Measurements from ENCODE around the gene GPT2.
A peak's percentile ranks its signal among the peaks of the same experiment; 100 is the strongest.

The GPT2 gene

GRCh38 chr16:46887524-46887854, 3.3 kb downstream of the GPT2 start:
- Histone ChIP-seq H3K27ac (ENCODE audit: low read length, poor library complexity, severe bottlenecking) (no peak overlapping the region), H2BK12ac (ENCODE audit: low read length in 2 of 2) (no peak overlapping the region), H3K14ac (ENCODE audit: low read length in 2 of 2) (no peak overlapping the region), H3K18ac (ENCODE audit: low read depth in 1 of 2, low read length in 2 of 2) (no peak overlapping the region), H4K91ac (ENCODE audit: low read length) (no peak overlapping the region), H3K4ac (ENCODE audit: low read depth in 1 of 2, low read length in 2 of 2) (no peak overlapping the region), H3K4me1 (ENCODE audit: control insufficient read depth, insufficient read depth, low read depth, low read length) (peaks cover 22% of the 10 kb centered on the region), H3K36me3 (ENCODE audit: control insufficient read depth in 1 of 2, insufficient read depth in 2 of 2, low read depth in 1 of 2, low read length in 2 of 2) (peaks cover 6 to 8% of the 10 kb centered on the region in 2 experiments), H2BK15ac (ENCODE audit: low read depth, poor library complexity, severe bottlenecking) (no peak overlapping the region), H2AK5ac (ENCODE audit: low read length, severe bottlenecking) (no peak overlapping the region), H3K9ac (ENCODE audit: low read length) (no peak overlapping the region), H3K27me3 (ENCODE audit: control insufficient read depth in 1 of 2, insufficient read depth in 1 of 2, low read length in 2 of 2) (peaks cover 0 to 7% of the 10 kb centered on the region in 2 experiments), H3K79me1 (replicated peaks; ENCODE audit: low read length, poor library complexity, severe bottlenecking) (peaks cover 28% of the 10 kb centered on the region), H2BK120ac (ENCODE audit: low read depth, low read length) (no peak overlapping the region), H3K4me3 (ENCODE audit: insufficient read depth in 1 of 2, low read depth in 1 of 2, low read length in 2 of 2) (no peak overlapping the region), H3K9me3 (ENCODE audit: control insufficient read depth, low read length) (no peaks in the 10 kb centered on the region), H3K4me2 (ENCODE audit: low read length, poor library complexity, severe bottlenecking) (no peak overlapping the region), H2AFZ (ENCODE audit: low read depth, low read length) (no peak overlapping the region), H3K23ac (ENCODE audit: low read length in 2 of 2) (no peak overlapping the region), H2BK5ac (ENCODE audit: low read depth, low read length, poor library complexity, severe bottlenecking) (no peak overlapping the region), H4K8ac (ENCODE audit: low read length) (no peak overlapping the region)
- DNase-seq = no peak
- WGBS = 73% methylated on average over 2 of the region's 2 CpGs

- Histone ChIP-seq H4K8ac (ENCODE audit: low read length) (no peak overlapping the region), H3K4me3 (ENCODE audit: insufficient read depth in 1 of 2, low read depth in 1 of 2, low read length in 2 of 2) (no peak overlapping the region), H2BK15ac (ENCODE audit: low read depth, poor library complexity, severe bottlenecking) (no peak overlapping the region), H4K91ac (ENCODE audit: low read length) (no peak overlapping the region), H3K4me1 (ENCODE audit: control insufficient read depth, insufficient read depth, low read depth, low read length) (peaks cover 22% of the 10 kb centered on the region), H3K27ac (ENCODE audit: low read length, poor library complexity, severe bottlenecking) (no peak overlapping the region), H3K4me2 (ENCODE audit: low read length, poor library complexity, severe bottlenecking) (no peak overlapping the region), H2BK120ac (ENCODE audit: low read depth, low read length) (no peak overlapping the region), H2AK5ac (ENCODE audit: low read length, severe bottlenecking) (no peak overlapping the region), H3K9ac (ENCODE audit: low read length) (no peak overlapping the region), H3K4ac (ENCODE audit: low read depth in 1 of 2, low read length in 2 of 2) (no peak overlapping the region), H3K14ac (ENCODE audit: low read length in 2 of 2) (no peak overlapping the region), H3K79me1 (replicated peaks; ENCODE audit: low read length, poor library complexity, severe bottlenecking) (peaks cover 40% of the 10 kb centered on the region), H3K9me3 (ENCODE audit: control insufficient read depth, low read length) (no peaks in the 10 kb centered on the region), H3K27me3 (ENCODE audit: control insufficient read depth in 1 of 2, insufficient read depth in 1 of 2, low read length in 2 of 2) (no peaks in the 10 kb centered on the region), H2BK12ac (ENCODE audit: low read length in 2 of 2) (no peak overlapping the region), H3K18ac (ENCODE audit: low read depth in 1 of 2, low read length in 2 of 2) (no peak overlapping the region), H3K23ac (ENCODE audit: low read length in 2 of 2) (no peak overlapping the region), H3K36me3 (ENCODE audit: control insufficient read depth in 1 of 2, insufficient read depth in 2 of 2, low read depth in 1 of 2, low read length in 2 of 2) (peaks cover 6 to 17% of the 10 kb centered on the region in 2 experiments), H2AFZ (ENCODE audit: low read depth, low read length) (no peak overlapping the region), H2BK5ac (ENCODE audit: low read depth, low read length, poor library complexity, severe bottlenecking) (no peak overlapping the region)
- peak; percentile 3 for DNase-seq
- 83% methylated on average over 5 of the region's 5 CpGs for WGBS
Observed at GRCh38 chr16:46889245-46889941, 5.2 kb downstream of the GPT2 start.

GRCh38 chr16:46889942-46890300, 5.8 kb downstream of the GPT2 start:
- no peak overlapping the region for H2AFZ ChIP-seq (ENCODE audit: low read depth, low read length)
- WGBS = 80% methylated on average over 5 of the region's 5 CpGs

GRCh38 chr16:46891910-46892309, 7.7 kb downstream of the GPT2 start:
- Histone ChIP-seq H3K27ac (ENCODE audit: low read length, poor library complexity, severe bottlenecking) (no peak overlapping the region), H3K4me1 (ENCODE audit: control insufficient read depth, insufficient read depth, low read depth, low read length) (peaks cover 15% of the 10 kb centered on the region), H2BK120ac (ENCODE audit: low read depth, low read length) (no peak overlapping the region), H3K27me3 (ENCODE audit: control insufficient read depth in 1 of 2, insufficient read depth in 1 of 2, low read length in 2 of 2) (no peaks in the 10 kb centered on the region), H3K23ac (ENCODE audit: low read length in 2 of 2) (no peak overlapping the region), H3K4me3 (ENCODE audit: insufficient read depth in 1 of 2, low read depth in 1 of 2, low read length in 2 of 2) (no peak overlapping the region), H2AK5ac (ENCODE audit: low read length, severe bottlenecking) (no peak overlapping the region), H2AFZ (ENCODE audit: low read depth, low read length) (no peak overlapping the region), H4K8ac (ENCODE audit: low read length) (no peak overlapping the region), H3K18ac (ENCODE audit: low read depth in 1 of 2, low read length in 2 of 2) (no peak overlapping the region), H3K9me3 (ENCODE audit: control insufficient read depth, low read length) (no peaks in the 10 kb centered on the region), H3K14ac (ENCODE audit: low read length in 2 of 2) (no peak overlapping the region), H2BK15ac (ENCODE audit: low read depth, poor library complexity, severe bottlenecking) (no peak overlapping the region), H3K4me2 (ENCODE audit: low read length, poor library complexity, severe bottlenecking) (no peak overlapping the region), H3K4ac (ENCODE audit: low read depth in 1 of 2, low read length in 2 of 2) (no peak overlapping the region), H2BK5ac (ENCODE audit: low read depth, low read length, poor library complexity, severe bottlenecking) (no peak overlapping the region), H3K9ac (ENCODE audit: low read length) (no peak overlapping the region), H3K79me1 (replicated peaks; ENCODE audit: low read length, poor library complexity, severe bottlenecking) (peaks cover 51% of the 10 kb centered on the region), H2BK12ac (ENCODE audit: low read length in 2 of 2) (no peak overlapping the region), H4K91ac (ENCODE audit: low read length) (no peak overlapping the region), H3K36me3 (ENCODE audit: control insufficient read depth in 1 of 2, insufficient read depth in 2 of 2, low read depth in 1 of 2, low read length in 2 of 2) (peaks cover 6 to 18% of the 10 kb centered on the region in 2 experiments)
- DNase-seq = no peak
- WGBS = 93% methylated on average over 1 of the region's 1 CpG

More at GRCh38 chr16:46889942-46890300, 5.8 kb downstream of the GPT2 start:
- no peak overlapping the region for H2BK5ac ChIP-seq (ENCODE audit: low read depth, low read length, poor library complexity, severe bottlenecking)
- H2BK12ac ChIP-seq (ENCODE audit: low read length in 2 of 2) = no peak overlapping the region
- peaks cover 22% of the 10 kb centered on the region for H3K4me1 ChIP-seq (ENCODE audit: control insufficient read depth, insufficient read depth, low read depth, low read length)
- H2BK15ac ChIP-seq (ENCODE audit: low read depth, poor library complexity, severe bottlenecking) = no peak overlapping the region
- no peaks in the 10 kb centered on the region for H3K9me3 ChIP-seq (ENCODE audit: control insufficient read depth, low read length)
- no peak overlapping the region for H3K9ac ChIP-seq (ENCODE audit: low read length)
- peaks cover 6 to 18% of the 10 kb centered on the region in 2 experiments for H3K36me3 ChIP-seq (ENCODE audit: control insufficient read depth in 1 of 2, insufficient read depth in 2 of 2, low read depth in 1 of 2, low read length in 2 of 2)
- no peak overlapping the region for H4K91ac ChIP-seq (ENCODE audit: low read length)
- no peak overlapping the region for H3K23ac ChIP-seq (ENCODE audit: low read length in 2 of 2)
- no peak overlapping the region for H2AK5ac ChIP-seq (ENCODE audit: low read length, severe bottlenecking)
- H3K4ac ChIP-seq (ENCODE audit: low read depth in 1 of 2, low read length in 2 of 2) = no peak overlapping the region
- no peak overlapping the region for H3K18ac ChIP-seq (ENCODE audit: low read depth in 1 of 2, low read length in 2 of 2)
- no peak for DNase-seq
- H3K4me2 ChIP-seq (ENCODE audit: low read length, poor library complexity, severe bottlenecking) = no peak overlapping the region
- H3K27me3 ChIP-seq (ENCODE audit: control insufficient read depth in 1 of 2, insufficient read depth in 1 of 2, low read length in 2 of 2) = no peaks in the 10 kb centered on the region
- H3K27ac ChIP-seq (ENCODE audit: low read length, poor library complexity, severe bottlenecking) = no peak overlapping the region
- H3K79me1 ChIP-seq (replicated peaks; ENCODE audit: low read length, poor library complexity, severe bottlenecking) = peaks cover 41% of the 10 kb centered on the region
- no peak overlapping the region for H2BK120ac ChIP-seq (ENCODE audit: low read depth, low read length)
- no peak overlapping the region for H3K14ac ChIP-seq (ENCODE audit: low read length in 2 of 2)
- no peak overlapping the region for H4K8ac ChIP-seq (ENCODE audit: low read length)
- H3K4me3 ChIP-seq (ENCODE audit: insufficient read depth in 1 of 2, low read depth in 1 of 2, low read length in 2 of 2) = no peak overlapping the region

Data from mesenchymal stem cell (in vitro differentiated cells and primary cell).